Neural cell (in vitro differentiated cells): ENCODE measurements around the gene PAFAH1B1. TPM values are rescaled to one million over a fixed set of nuclear protein-coding genes. Genes with fewer than 3 reads are reported as not detected.

ENCODE experiments used
- H2AFZ ChIP-seq: fragments of 200-600, 300-800 bp; sonication (generic), shearing (Covaris generic); 2 replicates; pipeline ENCODE4 v1.6.0; 2014; ENCODE audit warnings: low read depth, mild to moderate bottlenecking, antibody characterized with exemption, low read length, moderate library complexity
- H3F3A ChIP-seq: fragments of 200-600 bp; shearing (Covaris generic); 2 replicates; pipeline ENCODE4 v1.6.1; 2016; ENCODE audit warnings: mild to moderate bottlenecking, moderate library complexity, mixed read lengths, antibody characterized with exemption, low read length; ENCODE audit not compliant: insufficient read depth, poor library complexity, severe bottlenecking
- H3K27ac ChIP-seq: fragments of 200-600, 300-800 bp; sonication (generic), shearing (Covaris generic); 2 replicates; pipeline ENCODE4 v1.5.1; 2014; ENCODE audit warnings: mild to moderate bottlenecking, low read length, moderate library complexity
- H3K27me3 ChIP-seq: fragments of 300-800, 200-600 bp; sonication (generic), shearing (Covaris generic); 2 replicates; pipeline ENCODE4 v1.6.0; 2014; ENCODE audit warnings: mild to moderate bottlenecking, low read depth, low read length, moderate library complexity; ENCODE audit not compliant: insufficient read depth
- H3K36me3 ChIP-seq: fragments of 300-800, 200-600 bp; sonication (generic), shearing (Covaris generic); 2 replicates; pipeline ENCODE4 v1.5.1; 2014; ENCODE audit warnings: mild to moderate bottlenecking, antibody characterized with exemption, low read length, moderate library complexity; ENCODE audit not compliant: insufficient read depth
- H3K4me2 ChIP-seq: fragments of 300-800, 200-600 bp; sonication (generic), shearing (Covaris generic); 2 replicates; pipeline ENCODE4 v1.6.0; 2014; ENCODE audit warnings: mild to moderate bottlenecking, low read length
- H3K4me3 ChIP-seq: fragments of 300-800, 200-600 bp; sonication (generic), shearing (Covaris generic); 2 replicates; pipeline ENCODE4 v1.5.1; 2014; ENCODE audit warnings: mild to moderate bottlenecking, low read length, moderate library complexity
- H3K79me2 ChIP-seq: fragments of 200-600 bp; shearing (Covaris generic); replicated peaks from 2 replicates; pipeline ENCODE4 v1.6.0; 2014; ENCODE audit warnings: mild to moderate bottlenecking, low read length, moderate library complexity; ENCODE audit not compliant: insufficient read depth
- H3K9ac ChIP-seq: fragments of 300-800, 200-600 bp; sonication (generic), shearing (Covaris generic); 2 replicates; pipeline ENCODE4 v1.6.1; 2016; ENCODE audit warnings: mild to moderate bottlenecking, low read length, mixed read lengths
- H3K9me2 ChIP-seq: fragments of 200-600 bp; shearing (Covaris generic); 2 replicates; pipeline ENCODE4 v1.6.1; 2016; ENCODE audit warnings: mild to moderate bottlenecking, low read length, mixed read lengths; ENCODE audit not compliant: insufficient read depth
- H3K9me3 ChIP-seq: fragments of 200-600, 300-800 bp; sonication (generic), shearing (Covaris generic); 2 replicates; pipeline ENCODE4 v1.6.1; 2016; ENCODE audit warnings: mild to moderate bottlenecking, mixed run types, low read length, moderate library complexity, mixed read lengths
- H4K20me1 ChIP-seq: fragments of 200-600 bp; shearing (Covaris generic); 2 replicates; pipeline ENCODE4 v1.6.1; 2016; ENCODE audit warnings: mild to moderate bottlenecking, mixed run types; ENCODE audit not compliant: insufficient read depth
- CTCF ChIP-seq: fragments of 450-650 bp; IDR thresholded peaks from 2 replicates; pipeline ENCODE4 v1.5.1; 2014; ENCODE audit warnings: antibody characterized with exemption, mild to moderate bottlenecking, moderate library complexity; ENCODE audit not compliant: poor library complexity, severe bottlenecking
- EP300 ChIP-seq: fragments of 450-650 bp; conservative IDR thresholded peaks from 2 replicates; pipeline ENCODE4 v1.6.1; 2014; ENCODE audit warnings: antibody characterized with exemption, mild to moderate bottlenecking, moderate library complexity; ENCODE audit not compliant: poor library complexity, severe bottlenecking
- EZH2 ChIP-seq: fragments of 200-600, 300-800 bp; shearing (Covaris generic), sonication (generic); IDR thresholded peaks from 2 replicates; pipeline ENCODE4 v1.6.1; 2014; ENCODE audit warnings: antibody characterized with exemption, low read length, borderline replicate concordance, mild to moderate bottlenecking; ENCODE audit not compliant: insufficient read depth, poor library complexity, severe bottlenecking
- MXI1 ChIP-seq: fragments of 450-650 bp; conservative IDR thresholded peaks from 2 replicates; pipeline ENCODE4 v1.6.1; 2014; ENCODE audit warnings: antibody characterized with exemption, mild to moderate bottlenecking; ENCODE audit not compliant: poor library complexity, severe bottlenecking
- POLR2AphosphoS5 ChIP-seq: IDR thresholded peaks from 2 replicates; pipeline ENCODE4 v1.6.1; 2012
- RAD21 ChIP-seq: fragments of 450-650 bp; conservative IDR thresholded peaks from 2 replicates; pipeline ENCODE4 v1.6.1; 2014; ENCODE audit warnings: antibody characterized with exemption, mild to moderate bottlenecking, moderate library complexity
- REST ChIP-seq: IDR thresholded peaks from 2 replicates; pipeline ENCODE4 v1.6.1; 2012; ENCODE audit warnings: borderline replicate concordance
- SMC3 ChIP-seq: fragments of 450-650 bp; conservative IDR thresholded peaks from 2 replicates; pipeline ENCODE4 v1.6.1; 2014; ENCODE audit warnings: antibody characterized with exemption, mild to moderate bottlenecking, moderate library complexity; ENCODE audit not compliant: poor library complexity
- TAF1 ChIP-seq: IDR thresholded peaks from 2 replicates; pipeline ENCODE4 v1.6.1; 2012; ENCODE audit warnings: low read depth
- polyA plus RNA-seq: library from polyadenylated mRNA; depleted of rRNA; stranded (reverse); fragments of >200 nt; gene quantifications from 2 replicates; pipeline ENCODE4 v1.2.3, GENCODE V29; 2014

PAFAH1B1 gene
- polyA plus RNA-seq, 1 donor from 2014 or later: 305 TPM

- no peak overlapping the region for H3K4me3 ChIP-seq
- H3K9me3 ChIP-seq: no peaks in the 10 kb centered on the region
- no peak overlapping the region for H3K9ac ChIP-seq
- H3K9me2 ChIP-seq: no peaks in the 10 kb centered on the region
- peaks cover 58% of the 10 kb centered on the region for H4K20me1 ChIP-seq
- H3F3A ChIP-seq: no peaks in the 10 kb centered on the region
- no peaks in the 10 kb centered on the region for H3K27me3 ChIP-seq
- no peaks in the 10 kb centered on the region for H3K36me3 ChIP-seq
- H2AFZ ChIP-seq: no peak overlapping the region
- H3K79me2 ChIP-seq: peaks cover 95% of the 10 kb centered on the region
- no peak overlapping the region for H3K27ac ChIP-seq
- H3K4me2 ChIP-seq: no peak overlapping the region
- TF ChIP-seq POLR2AphosphoS5 (no peak), EP300 (no peak), MXI1 (no peak), REST (no peak), TAF1 (no peak), CTCF (no peak), RAD21 (no peak), EZH2 (no peak), SMC3 (no peak)
Measured at GRCh38 chr17:2608350-2608913, 15.0 kb downstream of the PAFAH1B1 start.

- Histone ChIP-seq H3K27ac (no peak overlapping the region), H3K4me2 (no peak overlapping the region), H3K9me3 (no peaks in the 10 kb centered on the region), H3K9ac (no peak overlapping the region), H4K20me1 (peaks cover 63% of the 10 kb centered on the region), H3K4me3 (no peak overlapping the region), H2AFZ (no peak overlapping the region), H3K79me2 (peaks cover 94% of the 10 kb centered on the region), H3F3A (no peaks in the 10 kb centered on the region), H3K9me2 (no peaks in the 10 kb centered on the region), H3K27me3 (no peaks in the 10 kb centered on the region), H3K36me3 (no peaks in the 10 kb centered on the region)
- no peak for TF ChIP-seq EZH2
- TF ChIP-seq CTCF: no peak
- no peak for TF ChIP-seq REST
- no peak for TF ChIP-seq MXI1
- TF ChIP-seq EP300: no peak
- no peak for TF ChIP-seq POLR2AphosphoS5
- TF ChIP-seq RAD21: no peak
- TF ChIP-seq TAF1: no peak
- TF ChIP-seq SMC3: no peak
Measured at GRCh38 chr17:2609091-2609490, 15.6 kb downstream of the PAFAH1B1 start.
